SK-N-SH (cell line): ENCODE data around the gene PARP4. TPM values are rescaled to one million over a fixed set of nuclear protein-coding genes. Genes with fewer than 3 reads are reported as not detected.
A peak's percentile ranks its signal among the peaks of the same experiment; 100 is the strongest.
"Not testable (repeated sequence)": the region's sequence is repeated elsewhere in the genome, so short reads cannot be mapped to it uniquely, and the experiment has no call there.

Source experiments
- CTCF ChIA-PET: fragments of 300-600, 350-600 bp; formaldehyde crosslinking; extraction: SDS; loops from one replicate; lab custom pipeline; 2021; lab: Yijun Ruan, JAX
- POLR2A ChIA-PET: fragments of 350-600 bp; sonication (Branson Sonifier 250); formaldehyde crosslinking; extraction: SDS; loops from one replicate; lab custom pipeline; 2020; ENCODE audit warnings: antibody characterized with exemption, inconsistent platforms; lab: Yijun Ruan, JAX
- DNase-seq: peaks from one replicate; pipeline ENCODE4 v3.0.0; 2012
- H2AFZ ChIP-seq: fragments of 200-600 bp; sonication (generic); 2 replicates; pipeline ENCODE4 v1.8.1; 2016; ENCODE audit warnings: antibody characterized with exemption, mild to moderate bottlenecking, low read depth
- H3F3A ChIP-seq: fragments of 200-600 bp; sonication (generic); replicated peaks from 2 replicates; pipeline ENCODE3; 2016; ENCODE audit warnings: antibody characterized with exemption, mild to moderate bottlenecking; ENCODE audit not compliant: insufficient read depth
- H3K27ac ChIP-seq, 2 experiments: fragments of 200-500 bp in 1 of 2; fragments of 200-600 bp in 1 of 2; sonication (Bioruptor generic) in 1 of 2; sonication (generic), shearing (Covaris generic) in 1 of 2; 2 replicates each; pipeline versions ENCODE4 v1.5.1 to v1.6.1; 2014 to 2016; ENCODE audit warnings: low read depth in 2 of 2, inconsistent platforms in 1 of 2, low read length in 1 of 2, mild to moderate bottlenecking in 1 of 2, mixed read lengths in 1 of 2
- H3K27me3 ChIP-seq: fragments of 200-600 bp; sonication (generic), shearing (Covaris generic); 2 replicates; pipeline ENCODE4 v1.6.1; 2016; ENCODE audit warnings: mixed run types; ENCODE audit not compliant: insufficient read depth
- H3K36me3 ChIP-seq, 2 experiments: fragments of 200-500 bp in 1 of 2; fragments of 200-600 bp in 1 of 2; sonication (Bioruptor generic) in 1 of 2; sonication (generic) in 1 of 2; replicated peaks in 1 of 2; 2 replicates each; pipeline versions ENCODE3 to v1.5.1; 2014 to 2016; ENCODE audit warnings: low read length in 1 of 2, mild to moderate bottlenecking in 1 of 2; ENCODE audit not compliant: insufficient read depth in 2 of 2, control insufficient read depth in 1 of 2
- H3K4me1 ChIP-seq, 2 experiments: fragments of 200-500 bp in 1 of 2; fragments of 200-600 bp in 1 of 2; sonication (Bioruptor generic) in 1 of 2; sonication (generic), shearing (Covaris generic) in 1 of 2; 2 replicates each; pipeline versions ENCODE4 v1.5.1 to v1.6.1; 2014 to 2016; ENCODE audit warnings: low read depth in 1 of 2, low read length in 1 of 2, mixed run types in 1 of 2; ENCODE audit not compliant: insufficient read depth in 2 of 2, control insufficient read depth in 1 of 2
- H3K4me2 ChIP-seq: fragments of 200-600 bp; sonication (generic), shearing (Covaris generic); 2 replicates; pipeline ENCODE4 v1.6.1; 2017; ENCODE audit warnings: mixed run types
- H3K4me3 ChIP-seq, 2 experiments: fragments of 200-500 bp in 1 of 2; fragments of 200-600 bp in 1 of 2; sonication (Bioruptor generic) in 1 of 2; sonication (generic), shearing (Covaris generic) in 1 of 2; 2 replicates each; pipeline versions ENCODE4 v1.5.1 to v1.8.1; 2014 to 2016; ENCODE audit warnings: low read depth in 2 of 2, inconsistent platforms in 1 of 2, low read length in 1 of 2, mild to moderate bottlenecking in 1 of 2, mixed read lengths in 1 of 2, moderate library complexity in 1 of 2
- H3K79me2 ChIP-seq: fragments of 200-600 bp; sonication (generic); 2 replicates; pipeline ENCODE4 v1.8.1; 2017; ENCODE audit warnings: mild to moderate bottlenecking; ENCODE audit not compliant: insufficient read depth
- H3K9ac ChIP-seq: fragments of 200-600 bp; sonication (generic); 2 replicates; pipeline ENCODE4 v1.6.1; 2017; ENCODE audit warnings: mixed run types
- H3K9me2 ChIP-seq: fragments of 200-600 bp; sonication (generic); 2 replicates; pipeline ENCODE4 v1.6.1; 2017; ENCODE audit warnings: mixed run types
- H3K9me3 ChIP-seq: fragments of 200-600 bp; sonication (generic); 2 replicates; pipeline ENCODE4 v1.6.1; 2017; ENCODE audit warnings: mixed run types, mild to moderate bottlenecking, moderate library complexity
- H4K20me1 ChIP-seq: fragments of 200-600 bp; sonication (generic); 2 replicates; pipeline ENCODE4 v1.6.1; 2017; ENCODE audit warnings: mild to moderate bottlenecking, mixed run types; ENCODE audit not compliant: insufficient read depth
- ELF1 ChIP-seq: IDR thresholded peaks from 2 replicates; pipeline ENCODE4 v1.4.0; 2012
- EZH2phosphoT487 ChIP-seq: fragments of 200-600 bp; sonication (generic); IDR thresholded peaks from 2 replicates; pipeline ENCODE4 v1.6.1; 2017; ENCODE audit warnings: low read depth, mixed run types, mild to moderate bottlenecking, antibody characterized with exemption, moderate library complexity, borderline replicate concordance
- FOSL2 ChIP-seq: IDR thresholded peaks from 2 replicates; pipeline ENCODE4 v1.4.0; 2012; ENCODE audit warnings: low read depth, mild to moderate bottlenecking, moderate library complexity, borderline replicate concordance
- GATA2 ChIP-seq: sonication (generic); formaldehyde crosslinking; IDR thresholded peaks from 2 replicates; pipeline ENCODE4 v1.5.0; 2020; ENCODE audit warnings: mild to moderate bottlenecking, missing genetic modification reagents
- JUND ChIP-seq: IDR thresholded peaks from 2 replicates; pipeline ENCODE4 v1.4.0; 2012
- MEF2A ChIP-seq: IDR thresholded peaks from 2 replicates; pipeline ENCODE4 v1.4.0; 2012; ENCODE audit warnings: low read depth, borderline replicate concordance
- NFIC ChIP-seq: IDR thresholded peaks from 2 replicates; pipeline ENCODE4 v1.4.0; 2012; ENCODE audit warnings: borderline replicate concordance
- RAD21 ChIP-seq: IDR thresholded peaks from 2 replicates; pipeline ENCODE4 v1.6.1; 2012; ENCODE audit warnings: mild to moderate bottlenecking, low read length
- RFX5 ChIP-seq: IDR thresholded peaks from 2 replicates; pipeline ENCODE4 v1.6.1; 2012; ENCODE audit warnings: mild to moderate bottlenecking, improper control_type of control experiment, low read length
- SIN3A ChIP-seq: IDR thresholded peaks from 2 replicates; pipeline ENCODE4 v1.6.1; 2012; ENCODE audit warnings: low read depth, mild to moderate bottlenecking, low read length, moderate library complexity, borderline replicate concordance
- TAF1 ChIP-seq: IDR thresholded peaks from 2 replicates; pipeline ENCODE4 v1.6.1; 2012; ENCODE audit warnings: low read depth, mild to moderate bottlenecking, low read length, moderate library complexity, borderline replicate concordance
- WGBS: methylation state at CpG from one replicate; pipeline ENCODE4 v1.1.6; 2017; ENCODE audit warnings: low lambda C conversion rate; 5-methylcytosine and 5-hydroxymethylcytosine counted together
- polyA plus RNA-seq, 3 experiments: library from polyadenylated mRNA; depleted of rRNA; stranded (reverse); fragments of >200 nt; gene quantifications; 2 replicates each; pipeline ENCODE4 v1.2.3, GENCODE V29; 2012
- TF ChIP-seq, protein P1 (sequence below): IDR thresholded peaks from 2 replicates; pipeline ENCODE4; 2012
- TF ChIP-seq, protein P2 (sequence below): IDR thresholded peaks from 2 replicates; pipeline ENCODE4 v1.4.0; 2012; ENCODE audit warnings: low read depth, borderline replicate concordance

Gene PARP4
- polyA plus RNA-seq, 1 of the 3 experiments (the other 2 are of a cell fraction), result 33.9 TPM

- no peaks in the 10 kb centered on the region for H3K9me3 ChIP-seq
- H3K36me3 ChIP-seq, result peaks cover 26 to 43% of the 10 kb centered on the region in 2 experiments
- no peak for DNase-seq
- peak overlapping the region; percentile 34; the same call in 1 of the 2 replicates for H3K4me2 ChIP-seq
- peaks cover 30% of the 10 kb centered on the region for H3F3A ChIP-seq
- no peak overlapping the region for H2AFZ ChIP-seq
- H3K4me1 ChIP-seq, result peaks cover 2 to 28% of the 10 kb centered on the region in 2 experiments; a peak in 3 of 4 replicates
- peak overlapping the region; percentile 16 to 43 for H3K27ac ChIP-seq
- TF ChIP-seq, protein P1, sequence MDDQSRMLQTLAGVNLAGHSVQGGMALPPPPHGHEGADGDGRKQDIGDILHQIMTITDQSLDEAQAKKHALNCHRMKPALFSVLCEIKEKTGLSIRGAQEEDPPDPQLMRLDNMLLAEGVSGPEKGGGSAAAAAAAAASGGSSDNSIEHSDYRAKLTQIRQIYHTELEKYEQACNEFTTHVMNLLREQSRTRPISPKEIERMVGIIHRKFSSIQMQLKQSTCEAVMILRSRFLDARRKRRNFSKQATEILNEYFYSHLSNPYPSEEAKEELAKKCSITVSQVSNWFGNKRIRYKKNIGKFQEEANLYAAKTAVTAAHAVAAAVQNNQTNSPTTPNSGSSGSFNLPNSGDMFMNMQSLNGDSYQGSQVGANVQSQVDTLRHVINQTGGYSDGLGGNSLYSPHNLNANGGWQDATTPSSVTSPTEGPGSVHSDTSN, result peak; percentile 60
- TF ChIP-seq RAD21, result no peak
- TF ChIP-seq JUND, result peak; percentile 53
- TF ChIP-seq NFIC, result peak; percentile 84
- TF ChIP-seq FOSL2, result peak; percentile 52; the same call in 1 of the 2 replicates
- no peak for TF ChIP-seq RFX5
- 11% methylated on average over 2 of the region's 2 CpGs for WGBS
- no peaks in the 10 kb centered on the region for H3K27me3 ChIP-seq
- no peak overlapping the region for H3K9ac ChIP-seq
- H3K4me3 ChIP-seq, result no peak overlapping the region
- peaks cover 50% of the 10 kb centered on the region for H3K79me2 ChIP-seq
- H4K20me1 ChIP-seq, result peaks cover 5% of the 10 kb centered on the region; the same call in 1 of the 2 replicates
- H3K9me2 ChIP-seq, result no peaks in the 10 kb centered on the region
- POLR2A ChIA-PET, result no interaction called here
- CTCF ChIA-PET, result no interaction called here
Measured at GRCh38 chr13:24500977-24501376, 11.6 kb downstream of the PARP4 start.

DNA sequence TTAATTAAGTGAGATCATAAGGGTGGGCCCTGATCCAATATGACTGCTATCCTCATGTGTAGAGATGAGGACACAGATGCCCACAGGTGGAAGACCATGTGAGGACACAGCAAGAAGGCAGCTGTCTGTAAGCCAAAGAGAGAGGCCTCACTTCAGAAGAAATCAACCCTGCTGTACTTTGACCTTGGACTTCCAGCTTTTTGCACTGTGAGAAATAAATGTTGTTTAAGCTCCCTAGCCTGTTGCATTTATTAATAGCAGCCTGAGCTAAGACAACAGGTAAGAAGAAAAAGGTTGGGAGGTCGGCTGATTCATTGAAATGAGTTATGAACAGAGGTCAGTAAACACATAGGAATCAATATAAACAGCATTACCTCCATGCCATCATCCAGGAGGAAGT is 14.8 kb downstream of the PARP4 start:
- H3K27ac ChIP-seq, result no peak overlapping the region
- peaks cover 2 to 19% of the 10 kb centered on the region in 2 experiments; a peak in 3 of 4 replicates for H3K4me1 ChIP-seq
- peaks cover 19% of the 10 kb centered on the region; the same call in 1 of the 2 replicates for H3K79me2 ChIP-seq
- no peak overlapping the region for H3K4me3 ChIP-seq
- CTCF ChIA-PET, result interaction anchor here (1.2 kb wide), 1 partner anchor 14 kb away, joined by 3 read pairs; no protein-coding TSS in a partner anchor
- WGBS, result 95% methylated on average over 1 of the region's 1 CpG
- H3K9me3 ChIP-seq, result no peaks in the 10 kb centered on the region
- no peaks in the 10 kb centered on the region for H3K27me3 ChIP-seq
- H3K9me2 ChIP-seq, result no peaks in the 10 kb centered on the region
- DNase-seq, result no peak
- no peaks in the 10 kb centered on the region for H4K20me1 ChIP-seq
- peaks cover 51 to 66% of the 10 kb centered on the region in 2 experiments for H3K36me3 ChIP-seq
- POLR2A ChIA-PET, result no interaction called here
- TF ChIP-seq TAF1 (no peak), GATA2 (CRISPR knock-in tag) (no peak), MEF2A (no peak), ELF1 (no peak), NFIC (no peak), EZH2phosphoT487 (no peak), SIN3A (no peak)
- TF ChIP-seq, protein P2, sequence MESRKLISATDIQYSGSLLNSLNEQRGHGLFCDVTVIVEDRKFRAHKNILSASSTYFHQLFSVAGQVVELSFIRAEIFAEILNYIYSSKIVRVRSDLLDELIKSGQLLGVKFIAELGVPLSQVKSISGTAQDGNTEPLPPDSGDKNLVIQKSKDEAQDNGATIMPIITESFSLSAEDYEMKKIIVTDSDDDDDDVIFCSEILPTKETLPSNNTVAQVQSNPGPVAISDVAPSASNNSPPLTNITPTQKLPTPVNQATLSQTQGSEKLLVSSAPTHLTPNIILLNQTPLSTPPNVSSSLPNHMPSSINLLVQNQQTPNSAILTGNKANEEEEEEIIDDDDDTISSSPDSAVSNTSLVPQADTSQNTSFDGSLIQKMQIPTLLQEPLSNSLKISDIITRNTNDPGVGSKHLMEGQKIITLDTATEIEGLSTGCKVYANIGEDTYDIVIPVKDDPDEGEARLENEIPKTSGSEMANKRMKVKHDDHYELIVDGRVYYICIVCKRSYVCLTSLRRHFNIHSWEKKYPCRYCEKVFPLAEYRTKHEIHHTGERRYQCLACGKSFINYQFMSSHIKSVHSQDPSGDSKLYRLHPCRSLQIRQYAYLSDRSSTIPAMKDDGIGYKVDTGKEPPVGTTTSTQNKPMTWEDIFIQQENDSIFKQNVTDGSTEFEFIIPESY, result no peak
- no peak overlapping the region for H2AFZ ChIP-seq
- H3K4me2 ChIP-seq, result no peak overlapping the region
- H3F3A ChIP-seq, result peaks cover 17% of the 10 kb centered on the region
- H3K9ac ChIP-seq, result no peak overlapping the region

DNA sequence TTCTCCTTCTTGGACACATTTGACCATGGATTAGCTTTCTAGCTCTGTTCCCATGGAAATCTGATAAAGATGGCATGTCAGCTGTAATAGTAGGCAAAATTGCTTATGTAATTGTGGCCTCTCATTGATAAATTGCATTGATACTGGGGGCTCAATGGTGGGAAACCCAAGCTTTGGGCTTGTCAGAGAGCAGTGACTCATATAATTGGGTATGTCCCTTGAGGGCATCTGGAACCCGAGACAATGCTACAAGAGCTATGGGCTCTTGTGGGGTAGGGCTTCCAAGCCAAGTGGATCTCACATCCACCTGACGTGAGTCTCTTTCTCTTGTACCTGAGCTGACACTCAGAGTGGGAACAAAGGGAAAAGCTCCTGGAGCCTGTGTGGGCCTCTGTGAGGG is 16.3 kb downstream of the PARP4 start:
- POLR2A ChIA-PET, H3K79me2 ChIP-seq, H3K27ac ChIP-seq, H2AFZ ChIP-seq, H3K27me3 ChIP-seq, H3K9ac ChIP-seq, H3K4me3 ChIP-seq, DNase-seq, H3K9me3 ChIP-seq, H4K20me1 ChIP-seq, H3K4me2 ChIP-seq, H3K9me2 ChIP-seq, H3F3A ChIP-seq, H3K4me1 ChIP-seq: not testable (repeated sequence)
- CTCF ChIA-PET, result interaction anchor here (0.6 kb wide), 1 partner anchor 231 kb away, joined by 3 read pairs; no protein-coding TSS in a partner anchor
- H3K36me3 ChIP-seq, result peaks cover 63 to 81% of the 10 kb centered on the region in 2 experiments
- 80% methylated on average over 2 of the region's 2 CpGs for WGBS
